ENCODE data around the gene OR13C8.

The OR13C8 gene

GRCh38 chr9:104618104-104618503, 49.1 kb downstream of the OR13C8 start, which contains the start of gene OR13C9:
OR13C9 (minus strand) TSS chr9:104618204; CDS start chr9:104618204, 0 bp downstream.
- H3K9me3 ChIP-seq (ENCODE audit: insufficient read depth, low read depth, low read length), result no peaks in the 10 kb centered on the region
- no peak within 1 kb of the TSS for H3K9ac ChIP-seq (ENCODE audit: low read depth, low read length)
- H3K27me3 ChIP-seq (ENCODE audit: insufficient read depth, low read length), result no peaks in the 10 kb centered on the region
- no peak within 1 kb of the TSS for H3K4me3 ChIP-seq (ENCODE audit: low read length)
- no peaks in the 10 kb centered on the region for H3K4me1 ChIP-seq (ENCODE audit: insufficient read depth, low read length)
- no peaks in the 10 kb centered on the region for H3K36me3 ChIP-seq (ENCODE audit: insufficient read depth, low read depth, low read length)
- no peak within 1 kb of the TSS for H3K27ac ChIP-seq (ENCODE audit: low read length)
